ENCODE measurements around the gene SLC22A17. TPM values are rescaled to one million over a fixed set of nuclear protein-coding genes. Genes with fewer than 3 reads are reported as not detected.

SLC22A17 gene
- total and polyA plus RNA-seq, 9 of the 15 experiments (the other 6 are each of a cell fraction or from before 2014, with no cell fraction given) = 0.07 to 0.09 TPM; not detected in 7

- peak overlapping the region; percentile 22 to 74; a peak in 3 of 4 replicates for H3K9ac ChIP-seq (ENCODE audit: insufficient read depth in 1 of 2, low read depth in 2 of 2, low read length in 2 of 2)
- no peaks in the 10 kb centered on the region for H3K9me3 ChIP-seq (replicated peaks; ENCODE audit: control insufficient read depth, insufficient read depth, low read depth, low read length)
- H2AFZ ChIP-seq (ENCODE audit: low read depth, low read length) = peak overlapping the region; percentile 85
- no TSS peak for BruUV-seq (replicated peaks)
- ATAC-seq (peak; percentile 96), DNase-seq (ENCODE audit: extremely low read depth in 1 of 4, low spot score in 3 of 4) (peak; percentile 60 to 75 (median 68)), FAIRE-seq (peak; percentile 95)
- no peaks in the 10 kb centered on the region for H3K36me3 ChIP-seq (ENCODE audit: control insufficient read depth, insufficient read depth, low read length)
- peak overlapping the region; percentile 48; the same call in 1 of the 3 replicates for H3K27ac ChIP-seq (ENCODE audit: extremely low read depth, low read depth, low read length)
- no peaks in the 10 kb centered on the region for H3K79me2 ChIP-seq (ENCODE audit: control insufficient read depth, insufficient read depth, low read length)
- H4K20me1 ChIP-seq (replicated peaks; ENCODE audit: control insufficient read depth, insufficient read depth, low read length) = no peaks in the 10 kb centered on the region
- in situ Hi-C loops (cut with MboI) = no loop called here
- ChIA-PET CTCF (ENCODE audit: low intra/inter-chr PET ratio) (no interaction called here), POLR2A (interaction anchor here (0.6 to 1.6 kb wide), 6 partner anchors 8 to 69 kb away, joined by 3 to 11 read pairs (median 3); partner anchors contain the start of gene PABPN1)
- peak overlapping the region; percentile 72 for H3K4me2 ChIP-seq (ENCODE audit: insufficient read depth, low read length)
- peaks cover 11 to 16% of the 10 kb centered on the region in 2 experiments; a peak in 4 of 5 replicates for H3K4me1 ChIP-seq (replicated peaks in 1 of 2; ENCODE audit: control insufficient read depth in 2 of 2, insufficient read depth in 2 of 2, low read length in 2 of 2)
- peaks cover under 1 to 3% of the 10 kb centered on the region in 2 experiments; a peak in 1 of 5 replicates for H3K27me3 ChIP-seq (ENCODE audit: control insufficient read depth in 2 of 2, insufficient read depth in 2 of 2, low read length in 2 of 2)
- 19% methylated on average over 6 of the region's 13 CpGs for WGBS (ENCODE audit: insufficient coverage, low coverage, missing lambda C conversion rate)
- intact Hi-C loops (cut with micrococcal nuclease) = no loop called here
- no peak overlapping the region for H3K4me3 ChIP-seq
- no peaks in the 10 kb centered on the region for H3K9me1 ChIP-seq (ENCODE audit: control insufficient read depth, insufficient read depth, low read length)
- peak; percentile 53; the same call in 1 of the 2 replicates for TF ChIP-seq PKNOX1 (IDR thresholded peaks at IDR 0.05)
- no peak for TF ChIP-seq CHD7 (IDR thresholded peaks at IDR 0.05; ENCODE audit: low read depth, low read length)
- peak; percentile 45; the same call in 1 of the 2 replicates for TF ChIP-seq HMBOX1 (IDR thresholded peaks at IDR 0.05)
- TF ChIP-seq SRF (CRISPR knock-in tag; IDR thresholded peaks at IDR 0.05) = no peak
- TF ChIP-seq CBFA2T3 (IDR thresholded peaks at IDR 0.05) = peak; percentile 45
These were observed 6.5 kb downstream of the SLC22A17 start for GRCh38 chr14:23345987-23346692.
